Right cardiac atrium (tissue), 5 donors: ENCODE data around the gene EFHD2. TPM values are rescaled to one million over a fixed set of nuclear protein-coding genes. Genes with fewer than 3 reads are reported as not detected.

Source experiments
- ATAC-seq, 2 donors: fragments of 200-7000 bp; cut with Tn5 transposase; one replicate each; pipeline versions ENCODE4 v1.8.0 to v1.9.1; 2020; ENCODE audit warnings: moderate library complexity in 2 of 2, mild to moderate bottlenecking in 1 of 2
- DNase-seq, 3 donors: peaks; one replicate each; pipeline ENCODE4 v3.0.0-alpha.2; 2020
- H3K27ac ChIP-seq: one replicate; pipeline ENCODE4 v1.5.1; 2013; ENCODE audit warnings: mild to moderate bottlenecking, low read length, control low read depth, moderate library complexity
- H3K27me3 ChIP-seq: one replicate; pipeline ENCODE4 v1.6.1; 2013; ENCODE audit not compliant: control insufficient read depth, insufficient read depth
- H3K4me1 ChIP-seq: one replicate; pipeline ENCODE4 v1.6.1; 2013; ENCODE audit warnings: low read length; ENCODE audit not compliant: control insufficient read depth, insufficient read depth
- H3K4me3 ChIP-seq: one replicate; pipeline ENCODE4 v1.5.1; 2013; ENCODE audit warnings: low read length, control low read depth
- H3K9me3 ChIP-seq: one replicate; pipeline ENCODE4 v1.6.1; 2013; ENCODE audit warnings: low read length; ENCODE audit not compliant: control insufficient read depth
- WGBS: extraction: QIAGEN DNeasy Blood & Tissue Kit; methylation state at CpG from one replicate; pipeline ENCODE4 v1.1.7; 2013; 5-methylcytosine and 5-hydroxymethylcytosine counted together
- intact Hi-C, 4 donors: fragments of 100-400 bp; cut with DNase I; formaldehyde crosslinking; loops; one replicate each; pipeline versions ENCODE4 v1.11.0 to v1.14.0; 2022 to 2023
- long read RNA-seq, 4 donors: library from polyadenylated mRNA; unstranded; transcript quantifications; one replicate each; pipeline ENCODE4 v2.0.0, GENCODE V29; 2020 to 2021
- polyA plus RNA-seq: library from polyadenylated mRNA; stranded (reverse); fragments of 200-250 nt; gene quantifications from one replicate; pipeline ENCODE4 v1.2.3, GENCODE V29; 2013
- total RNA-seq, 4 donors: library from RNA; stranded (reverse); fragmentation: NEBNext Ultra II Directional; extraction: Animal tissue kit (Norgen Biotek cat#: 25700); gene quantifications; one replicate each; pipeline ENCODE4 v1.2.1, GENCODE V29; 2021
- donor health status: healthy with polysubstance abuse.
- donor health status: DM: no; HTN: yes; CAD: no.
- donor health status: DM: no; HTN: no; CAD: no.
- donor health status: DM: no; HTN: yes; CAD: no; lungs with severe emphysema.
- donor health status: DM: yes; HTN: yes; CAD: no.

EFHD2 gene
- total RNA-seq (10 to 100 TPM; 10.8 to 17.7 (median 14.0) TPM), polyA plus RNA-seq (12.9 TPM)
- long read RNA-seq, donor 1, transcript EFHD2-201 (4 exons, 2,419 nt), result major isoform, 53 of 63 reads
- long read RNA-seq, donor 1, partial matches to known transcripts, result 5 of 63 reads
- long read RNA-seq, donor 1, other reads (novel, unspliced or antisense), result 5 of 63 reads
- long read RNA-seq, donor 2, transcript EFHD2-201 (4 exons, 2,419 nt), result major isoform, 25 of 32 reads
- long read RNA-seq, donor 2, partial matches to known transcripts, result 2 of 32 reads
- long read RNA-seq, donor 2, other reads (novel, unspliced or antisense), result 5 of 32 reads
- long read RNA-seq, donor 3, partial matches to known transcripts, result 1 of 1 reads
- long read RNA-seq, donor 3, other reads (novel, unspliced or antisense), result 0 of 1 reads
- long read RNA-seq, donor 4, transcript EFHD2-201 (4 exons, 2,419 nt), result major isoform, 26 of 33 reads
- long read RNA-seq, donor 4, partial matches to known transcripts, result 4 of 33 reads
- long read RNA-seq, donor 4, other reads (novel, unspliced or antisense), result 3 of 33 reads

- H3K27ac ChIP-seq, result no peak within 1 kb of the TSS
- ATAC-seq (peak; percentile 84 to 89), DNase-seq (peak; percentile 87 to 95 (median 93))
- intact Hi-C loops, result no loop called here
- H3K4me1 ChIP-seq, result no peaks in the 10 kb centered on the region
- peak within 1 kb of the TSS; percentile 56 for H3K4me3 ChIP-seq
- 1% methylated on average over 99 of the region's 99 CpGs for WGBS
- no peaks in the 10 kb centered on the region for H3K9me3 ChIP-seq
- no peaks in the 10 kb centered on the region for H3K27me3 ChIP-seq
Measured at GRCh38 chr1:15409388-15410222, at the start of gene EFHD2. Gene EFHD2, plus strand, starts transcription at chr1:15409888. Its CDS starts 84 bp downstream, at chr1:15409972.

GRCh38 chr1:15360700-15361099 is 49.0 kb upstream of the EFHD2 start:
- Histone ChIP-seq H3K27me3 (no peaks in the 10 kb centered on the region), H3K9me3 (no peaks in the 10 kb centered on the region), H3K4me3 (no peak overlapping the region), H3K4me1 (no peaks in the 10 kb centered on the region), H3K27ac (no peak overlapping the region)
- intact Hi-C loops, result no loop called here
- no peak for DNase-seq
- 91% methylated on average over 14 of the region's 14 CpGs for WGBS
- no peak for ATAC-seq

- Histone ChIP-seq H3K27ac (no peak overlapping the region), H3K4me3 (no peak overlapping the region), H3K27me3 (no peaks in the 10 kb centered on the region), H3K4me1 (no peaks in the 10 kb centered on the region), H3K9me3 (no peaks in the 10 kb centered on the region)
- DNase-seq (no peak), ATAC-seq (no peak)
- 91% methylated on average over 13 of the region's 13 CpGs for WGBS
- intact Hi-C loops, result no loop called here
Measured at GRCh38 chr1:15362096-15362736, 47.5 kb upstream of the EFHD2 start.

GRCh38 chr1:15362737-15363128 is 47.0 kb upstream of the EFHD2 start:
- Histone ChIP-seq H3K27me3 (no peaks in the 10 kb centered on the region), H3K4me3 (no peak overlapping the region), H3K4me1 (no peaks in the 10 kb centered on the region), H3K27ac (no peak overlapping the region), H3K9me3 (no peaks in the 10 kb centered on the region)
- DNase-seq (no peak), ATAC-seq (no peak)
- WGBS, result 91% methylated on average over 4 of the region's 4 CpGs
- intact Hi-C loops, result no loop called here

- H3K9me3 ChIP-seq, result no peaks in the 10 kb centered on the region
- no peaks in the 10 kb centered on the region for H3K27me3 ChIP-seq
- 88% methylated on average over 5 of the region's 5 CpGs for WGBS
- no peaks in the 10 kb centered on the region for H3K4me1 ChIP-seq
- no peak for DNase-seq
- ATAC-seq, result no peak
- intact Hi-C loops, result no loop called here
- H3K27ac ChIP-seq, result no peak overlapping the region
- no peak overlapping the region for H3K4me3 ChIP-seq
Measured at GRCh38 chr1:15364740-15365139, 44.9 kb upstream of the EFHD2 start.

- 78% methylated on average over 1 of the region's 1 CpG for WGBS
- DNase-seq, result no peak
- Histone ChIP-seq H3K27me3 (no peaks in the 10 kb centered on the region), H3K27ac (no peak overlapping the region), H3K4me1 (peaks cover 4% of the 10 kb centered on the region), H3K9me3 (no peaks in the 10 kb centered on the region), H3K4me3 (no peak overlapping the region)
- ATAC-seq, result no peak
- intact Hi-C loops, result no loop called here
Measured at GRCh38 chr1:15368888-15369287, 40.8 kb upstream of the EFHD2 start.

- H3K9me3 ChIP-seq, result no peaks in the 10 kb centered on the region
- peak overlapping the region; percentile 8 for H3K27ac ChIP-seq
- no peaks in the 10 kb centered on the region for H3K27me3 ChIP-seq
- ATAC-seq, result no peak
- no peak overlapping the region for H3K4me3 ChIP-seq
- WGBS, result 87% methylated on average over 4 of the region's 4 CpGs
- peaks cover 4% of the 10 kb centered on the region for H3K4me1 ChIP-seq
- DNase-seq, result no peak
- intact Hi-C loops, result no loop called here
Measured at GRCh38 chr1:15370268-15370667, 39.4 kb upstream of the EFHD2 start.

- intact Hi-C loops, result no loop called here
- ATAC-seq (peak; percentile 83 to 89), DNase-seq (peak; percentile 61 to 86 (median 83))
- Histone ChIP-seq H3K4me3 (no peak overlapping the region), H3K27ac (peak overlapping the region; percentile 8), H3K27me3 (no peaks in the 10 kb centered on the region), H3K4me1 (peaks cover 4% of the 10 kb centered on the region), H3K9me3 (no peaks in the 10 kb centered on the region)
- 24% methylated on average over 16 of the region's 16 CpGs for WGBS
Measured at GRCh38 chr1:15370781-15371520, 38.7 kb upstream of the EFHD2 start.

GRCh38 chr1:15371610-15372545 is 37.8 kb upstream of the EFHD2 start:
- Histone ChIP-seq H3K4me3 (no peak overlapping the region), H3K9me3 (no peaks in the 10 kb centered on the region), H3K27ac (no peak overlapping the region), H3K27me3 (no peaks in the 10 kb centered on the region), H3K4me1 (peaks cover 4% of the 10 kb centered on the region)
- DNase-seq, result no peak
- WGBS, result 61% methylated on average over 21 of the region's 21 CpGs
- intact Hi-C loops, result no loop called here
- peak in 1 of 2 donors; percentile 20 for ATAC-seq
